Osteoblast (primary cell): ENCODE data around the gene IREB2. TPM values are rescaled to one million over a fixed set of nuclear protein-coding genes. Genes with fewer than 3 reads are reported as not detected.

Experiments
- DNase-seq: peaks from one replicate; pipeline ENCODE4 v3.0.0; 2011; ENCODE audit warnings: low spot score, mixed read lengths; ENCODE audit not compliant: insufficient read length; ENCODE audit errors: missing footprints
- H2AFZ ChIP-seq: 2 replicates; pipeline ENCODE4 v1.6.0; 2011; ENCODE audit warnings: mild to moderate bottlenecking, low read length
- H3K27ac ChIP-seq: 2 replicates; pipeline ENCODE4 v1.5.1; 2011; ENCODE audit warnings: mild to moderate bottlenecking, low read depth, low read length, moderate library complexity
- H3K27me3 ChIP-seq: 2 replicates; pipeline ENCODE4 v1.6.0; 2012; ENCODE audit warnings: mild to moderate bottlenecking, control low read depth, inconsistent platforms, low read length, moderate library complexity; ENCODE audit not compliant: insufficient read depth
- H3K36me3 ChIP-seq: 2 replicates; pipeline ENCODE4 v1.5.1; 2011; ENCODE audit warnings: mild to moderate bottlenecking, low read length, control low read depth, moderate library complexity; ENCODE audit not compliant: insufficient read depth
- H3K4me1 ChIP-seq: 2 replicates; pipeline ENCODE4 v1.5.1; 2011; ENCODE audit warnings: mild to moderate bottlenecking, low read length, control low read depth, moderate library complexity; ENCODE audit not compliant: insufficient read depth
- H3K4me2 ChIP-seq: 2 replicates; pipeline ENCODE4 v1.6.0; 2011; ENCODE audit warnings: mild to moderate bottlenecking, low read length; ENCODE audit not compliant: insufficient read depth
- H3K4me3 ChIP-seq: fragments of 200-600 bp; sonication (generic); 3 replicates; pipeline ENCODE4 v1.5.1; 2012; ENCODE audit warnings: mild to moderate bottlenecking, low read length, inconsistent platforms; ENCODE audit not compliant: insufficient read depth
- H3K79me2 ChIP-seq: 2 replicates; pipeline ENCODE4 v1.6.0; 2012; ENCODE audit warnings: mild to moderate bottlenecking, low read length, control low read depth, inconsistent platforms; ENCODE audit not compliant: insufficient read depth
- H3K9me3 ChIP-seq: 2 replicates; pipeline ENCODE4 v1.5.1; 2011; ENCODE audit warnings: low read depth, low read length, control low read depth
- H4K20me1 ChIP-seq: 2 replicates; pipeline ENCODE4 v1.6.0; 2012; ENCODE audit warnings: mild to moderate bottlenecking, low read length, control low read depth; ENCODE audit not compliant: insufficient read depth
- total RNA-seq: library from RNA; depleted of rRNA; stranded (reverse); fragments of >200 nt; gene quantifications from 2 replicates; pipeline ENCODE4 v1.2.3, GENCODE V29; 2012
- TF ChIP-seq, protein P1 (sequence below): IDR thresholded peaks from 2 replicates; pipeline ENCODE4 v1.5.1; 2011; ENCODE audit warnings: mild to moderate bottlenecking, low read depth, low read length, moderate library complexity; ENCODE audit errors: extremely low read depth

Gene IREB2
- total RNA-seq, 1 donor = 26.8 TPM

DNA sequence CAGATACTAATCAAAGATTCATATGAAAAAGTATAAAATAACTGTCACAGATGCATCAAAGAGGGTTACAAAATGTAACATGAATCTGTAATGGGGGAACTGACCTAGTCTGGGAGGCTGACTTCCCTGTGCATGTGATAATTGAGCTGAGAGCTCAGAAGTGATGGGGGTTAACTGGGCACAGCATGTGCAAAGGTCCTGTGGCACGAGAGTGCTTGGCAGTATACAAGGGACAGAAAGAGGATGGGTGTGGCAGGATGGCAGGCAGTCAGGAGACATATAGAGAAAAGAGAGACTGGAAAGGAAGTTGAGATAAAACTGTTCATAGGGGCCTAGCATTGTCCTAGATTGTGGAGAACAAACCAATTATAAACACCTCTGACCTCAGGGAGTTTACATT, 47.8 kb upstream of the IREB2 start:
- Histone ChIP-seq H3K79me2 (no peaks in the 10 kb centered on the region), H3K4me1 (no peaks in the 10 kb centered on the region), H4K20me1 (no peaks in the 10 kb centered on the region), H3K27me3 (peaks cover 59% of the 10 kb centered on the region), H3K4me3 (no peak overlapping the region), H3K9me3 (no peaks in the 10 kb centered on the region), H3K36me3 (no peaks in the 10 kb centered on the region), H2AFZ (no peak overlapping the region), H3K4me2 (no peak overlapping the region), H3K27ac (no peak overlapping the region)
- TF ChIP-seq, protein P1, sequence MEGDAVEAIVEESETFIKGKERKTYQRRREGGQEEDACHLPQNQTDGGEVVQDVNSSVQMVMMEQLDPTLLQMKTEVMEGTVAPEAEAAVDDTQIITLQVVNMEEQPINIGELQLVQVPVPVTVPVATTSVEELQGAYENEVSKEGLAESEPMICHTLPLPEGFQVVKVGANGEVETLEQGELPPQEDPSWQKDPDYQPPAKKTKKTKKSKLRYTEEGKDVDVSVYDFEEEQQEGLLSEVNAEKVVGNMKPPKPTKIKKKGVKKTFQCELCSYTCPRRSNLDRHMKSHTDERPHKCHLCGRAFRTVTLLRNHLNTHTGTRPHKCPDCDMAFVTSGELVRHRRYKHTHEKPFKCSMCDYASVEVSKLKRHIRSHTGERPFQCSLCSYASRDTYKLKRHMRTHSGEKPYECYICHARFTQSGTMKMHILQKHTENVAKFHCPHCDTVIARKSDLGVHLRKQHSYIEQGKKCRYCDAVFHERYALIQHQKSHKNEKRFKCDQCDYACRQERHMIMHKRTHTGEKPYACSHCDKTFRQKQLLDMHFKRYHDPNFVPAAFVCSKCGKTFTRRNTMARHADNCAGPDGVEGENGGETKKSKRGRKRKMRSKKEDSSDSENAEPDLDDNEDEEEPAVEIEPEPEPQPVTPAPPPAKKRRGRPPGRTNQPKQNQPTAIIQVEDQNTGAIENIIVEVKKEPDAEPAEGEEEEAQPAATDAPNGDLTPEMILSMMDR = no peak
- DNase-seq = no peak

DNA sequence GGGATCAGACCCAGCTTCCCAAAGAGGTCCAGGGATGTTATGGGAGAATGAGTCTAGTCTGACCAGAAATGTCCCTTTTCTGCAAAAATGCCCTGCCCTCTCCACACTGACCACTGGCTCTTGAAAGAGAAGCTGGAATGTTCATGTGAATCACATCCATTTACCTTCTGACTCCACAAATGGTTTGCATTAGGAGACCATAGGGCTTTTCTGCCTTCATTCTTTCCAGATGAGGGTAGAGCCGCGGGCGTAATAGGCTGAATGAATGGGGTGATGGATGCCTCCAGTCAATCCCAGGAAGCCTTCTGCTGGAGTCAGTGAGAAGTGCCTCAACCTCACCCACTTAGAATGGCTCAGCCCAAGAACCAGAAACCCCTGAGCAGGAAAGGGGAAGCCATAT, 47.2 kb upstream of the IREB2 start:
- no peak overlapping the region for H3K4me3 ChIP-seq
- TF ChIP-seq, protein P1 = no peak
- no peaks in the 10 kb centered on the region for H3K36me3 ChIP-seq
- no peak for DNase-seq
- no peaks in the 10 kb centered on the region for H3K9me3 ChIP-seq
- no peak overlapping the region for H2AFZ ChIP-seq
- no peaks in the 10 kb centered on the region for H4K20me1 ChIP-seq
- H3K79me2 ChIP-seq = no peaks in the 10 kb centered on the region
- H3K27me3 ChIP-seq = peaks cover 59% of the 10 kb centered on the region
- H3K4me2 ChIP-seq = no peak overlapping the region
- H3K27ac ChIP-seq = no peak overlapping the region
- no peaks in the 10 kb centered on the region for H3K4me1 ChIP-seq

- no peak for DNase-seq
- Histone ChIP-seq H3K27ac (no peak overlapping the region), H2AFZ (no peak overlapping the region), H3K9me3 (no peaks in the 10 kb centered on the region), H3K79me2 (no peaks in the 10 kb centered on the region), H3K4me3 (no peak overlapping the region), H3K4me1 (peaks cover 2% of the 10 kb centered on the region), H3K27me3 (peaks cover 53% of the 10 kb centered on the region), H3K4me2 (no peak overlapping the region), H4K20me1 (no peaks in the 10 kb centered on the region), H3K36me3 (no peaks in the 10 kb centered on the region)
- TF ChIP-seq, protein P1 = no peak
These were observed 46.2 kb upstream of the IREB2 start for GRCh38 chr15:78391781-78392180.

GRCh38 chr15:78392430-78392829, 45.6 kb upstream of the IREB2 start:
- TF ChIP-seq, protein P1 = no peak

More at GRCh38 chr15:78392430-78392829, 45.6 kb upstream of the IREB2 start:
- DNase-seq = no peak
- H3K4me2 ChIP-seq = no peak overlapping the region
- peaks cover 6% of the 10 kb centered on the region for H3K4me1 ChIP-seq
- H3K27ac ChIP-seq = no peak overlapping the region
- no peaks in the 10 kb centered on the region for H3K79me2 ChIP-seq
- peaks cover 49% of the 10 kb centered on the region for H3K27me3 ChIP-seq
- no peak overlapping the region for H2AFZ ChIP-seq
- H4K20me1 ChIP-seq = no peaks in the 10 kb centered on the region
- H3K36me3 ChIP-seq = no peaks in the 10 kb centered on the region
- H3K4me3 ChIP-seq = no peak overlapping the region
- H3K9me3 ChIP-seq = no peaks in the 10 kb centered on the region
